DMS114 treated with DMSO at 0.1 percent for 48 hours (cell line): Measurements from ENCODE around the gene SDC3.
A peak's percentile ranks its signal among the peaks of the same experiment; 100 is the strongest.
"Not testable (repeated sequence)": the region's sequence is repeated elsewhere in the genome, so short reads cannot be mapped to it uniquely, and the experiment has no call there.

ENCODE experiments used
- DNase-seq: peaks from one replicate; lab custom pipeline; 2025; ENCODE audit not compliant: unreplicated experiment; lab: John Stamatoyannopoulos, UW

Gene SDC3

DNA sequence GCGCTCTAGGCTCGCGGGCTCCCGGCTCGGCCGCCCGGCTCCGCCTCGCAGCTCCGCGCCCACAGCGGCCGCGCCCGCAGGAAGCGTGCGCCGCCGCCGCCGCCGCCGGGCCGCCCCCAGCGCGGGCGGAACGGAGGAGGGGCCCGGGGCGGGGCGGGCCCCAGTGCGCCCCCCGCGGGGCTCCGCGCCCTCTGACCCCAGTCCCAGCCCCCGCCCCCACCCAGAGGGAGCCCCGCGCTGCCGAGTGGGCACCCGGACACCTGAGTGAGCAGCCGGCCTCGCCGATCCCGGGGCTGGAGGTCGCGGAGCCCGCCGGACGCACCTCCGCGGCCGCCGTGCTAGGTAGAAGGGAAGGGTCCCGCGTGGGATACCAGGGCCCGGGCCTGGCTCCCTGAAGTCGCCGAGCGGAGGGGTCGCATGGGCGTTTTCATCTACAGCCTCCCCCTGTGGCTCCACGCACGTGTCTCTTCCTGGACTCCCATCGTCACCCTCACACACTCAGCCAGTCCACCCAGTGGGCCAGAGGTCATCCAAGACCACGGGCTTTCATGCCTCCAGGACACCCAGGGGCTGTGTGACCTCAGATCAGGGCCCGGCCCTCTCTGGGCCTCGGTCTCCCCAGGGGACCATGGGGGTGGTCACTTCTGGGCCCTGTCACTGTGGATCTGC, at the start of gene SDC3:
SDC3 (minus strand) TSS at position 63 of the 669 bp plus-strand sequence. CDS start 172 bp downstream, outside the sequence.
- no peak for DNase-seq

DNA sequence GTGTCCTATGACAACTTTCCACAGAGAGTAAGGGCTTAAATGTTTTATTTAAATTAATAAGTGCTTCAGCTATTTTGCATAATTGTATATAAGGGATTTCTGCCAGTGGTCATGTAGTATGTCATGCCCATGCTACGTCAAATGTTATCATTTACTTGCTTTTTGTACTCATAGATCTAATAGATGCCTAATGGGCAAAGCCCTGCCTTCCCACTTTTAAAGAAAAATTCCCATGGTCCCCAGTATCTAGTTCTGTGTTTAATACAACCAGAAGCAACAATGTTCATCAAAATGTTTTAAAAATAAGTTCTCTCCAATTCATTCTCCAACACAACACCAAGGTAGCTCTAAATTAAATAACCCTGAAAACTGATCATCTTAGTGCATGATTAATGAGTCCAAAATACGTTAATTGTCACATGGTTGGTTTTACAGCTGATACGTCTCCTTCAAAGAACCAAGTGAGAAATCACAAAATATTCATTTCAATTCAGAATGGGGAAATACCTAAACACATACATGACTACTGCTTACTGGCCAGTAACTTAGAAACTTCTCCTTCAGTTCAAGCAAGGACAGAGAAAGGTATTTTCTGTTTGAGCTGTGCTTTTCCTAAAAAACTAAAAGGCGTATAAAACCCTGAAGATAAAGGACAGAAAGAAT, 49.1 kb upstream of the SDC3 start:
- DNase-seq, result no peak

DNA sequence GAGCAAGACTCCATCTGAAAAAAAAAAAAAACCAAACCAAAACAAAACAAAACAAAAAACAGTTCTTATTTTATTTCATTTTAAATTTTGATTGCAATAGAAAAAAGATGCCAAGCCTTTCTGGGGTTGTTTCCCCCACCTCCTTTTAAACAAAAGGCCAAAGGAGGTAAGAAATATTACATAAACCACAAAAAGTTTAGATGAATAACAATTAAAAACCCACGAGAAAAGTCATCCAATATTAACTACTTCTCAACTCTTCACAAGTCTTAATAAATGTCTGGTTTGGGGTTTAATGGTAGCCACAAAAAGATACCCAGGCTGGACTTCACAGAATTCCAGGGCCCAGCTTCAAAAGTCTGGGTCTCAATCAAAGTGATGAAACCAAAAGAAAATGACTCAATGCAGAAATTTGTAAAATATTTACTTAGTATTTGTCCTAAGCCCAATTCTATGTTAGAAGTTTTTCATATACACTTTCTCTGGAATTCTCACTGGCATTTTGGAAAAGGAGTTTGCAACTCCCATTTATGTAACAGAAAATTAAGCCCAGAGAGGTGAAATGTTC, 47.0 kb upstream of the SDC3 start:
- no peak for DNase-seq

DNA sequence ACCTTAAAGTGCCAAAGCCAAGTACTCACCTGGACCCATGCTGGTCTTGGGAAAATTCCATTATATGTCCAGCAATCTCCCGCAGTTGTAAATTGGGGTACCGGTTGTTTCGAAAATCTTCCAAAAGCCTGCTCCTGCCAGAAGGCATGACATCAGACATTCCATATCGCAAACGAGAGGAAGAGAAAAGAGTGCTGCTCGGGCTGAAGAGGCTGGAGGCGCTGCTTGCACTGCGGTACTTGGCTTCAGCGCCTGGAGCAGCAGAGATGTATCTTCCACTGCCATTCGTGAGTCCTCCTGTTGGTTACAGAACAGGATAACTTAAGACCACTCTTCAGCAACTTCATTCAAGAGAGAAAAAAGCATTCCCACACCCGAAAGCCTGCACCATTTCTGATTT, 45.1 kb upstream of the SDC3 start:
- no peak for DNase-seq

DNA sequence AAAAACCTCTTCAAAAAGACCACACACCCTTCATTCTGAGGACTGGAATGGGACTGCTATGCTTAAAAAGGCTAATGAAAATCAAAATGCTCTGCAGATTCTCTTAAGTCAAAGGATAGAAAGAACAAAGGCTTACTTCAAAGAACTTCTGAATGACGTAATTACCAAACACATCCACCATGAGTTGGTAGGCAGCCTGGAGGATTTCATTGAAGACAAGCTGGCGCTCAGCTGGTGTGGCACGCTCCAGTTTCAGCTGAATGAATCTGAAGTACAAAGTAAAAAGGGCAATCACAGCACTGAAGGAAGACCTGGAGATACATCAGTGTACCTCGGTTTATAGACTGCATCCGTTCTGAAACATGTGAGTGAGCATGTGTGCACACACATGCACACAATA, 43.5 kb upstream of the SDC3 start:
- DNase-seq, result no peak

DNA sequence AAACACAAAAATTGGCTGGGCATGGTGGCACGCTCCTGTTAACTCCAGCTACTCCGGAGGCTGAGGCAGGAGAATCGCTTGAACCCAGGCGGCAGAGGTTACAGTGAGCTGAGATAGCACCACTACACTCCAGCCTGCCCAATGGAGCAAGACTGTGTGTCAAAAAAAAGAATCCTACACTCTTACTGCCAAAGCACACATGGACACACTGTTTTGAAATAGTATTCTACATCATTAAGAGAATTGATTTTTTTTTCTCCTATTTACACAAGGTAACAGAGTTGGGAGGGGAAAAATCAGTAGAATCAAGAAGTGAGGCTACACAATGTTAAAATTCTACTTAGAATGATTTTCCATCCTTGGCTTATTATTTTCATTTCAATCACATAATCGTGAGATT, 42.1 kb upstream of the SDC3 start:
- DNase-seq, result no peak

- DNase-seq, result no peak
Measured at GRCh38 chr1:30950053-30950452, 41.5 kb upstream of the SDC3 start.

DNA sequence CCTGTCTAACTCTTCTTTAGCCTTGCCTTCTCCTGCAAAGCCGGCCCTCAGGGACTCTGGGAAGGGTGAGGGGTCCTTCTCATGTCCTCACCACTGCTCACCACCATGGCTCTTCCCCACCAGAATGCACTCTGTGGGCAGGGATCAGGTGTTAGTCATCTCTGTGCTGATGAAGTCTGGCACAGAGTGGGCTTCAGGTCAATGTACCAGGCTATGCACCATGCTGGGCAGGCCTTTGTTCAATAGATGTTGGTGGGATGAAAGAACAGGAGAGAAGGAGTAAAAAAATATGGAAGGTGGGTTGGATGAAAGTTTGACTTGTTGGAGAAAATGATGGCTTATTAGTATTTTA, 40.9 kb upstream of the SDC3 start:
- not testable (repeated sequence) for DNase-seq

DNA sequence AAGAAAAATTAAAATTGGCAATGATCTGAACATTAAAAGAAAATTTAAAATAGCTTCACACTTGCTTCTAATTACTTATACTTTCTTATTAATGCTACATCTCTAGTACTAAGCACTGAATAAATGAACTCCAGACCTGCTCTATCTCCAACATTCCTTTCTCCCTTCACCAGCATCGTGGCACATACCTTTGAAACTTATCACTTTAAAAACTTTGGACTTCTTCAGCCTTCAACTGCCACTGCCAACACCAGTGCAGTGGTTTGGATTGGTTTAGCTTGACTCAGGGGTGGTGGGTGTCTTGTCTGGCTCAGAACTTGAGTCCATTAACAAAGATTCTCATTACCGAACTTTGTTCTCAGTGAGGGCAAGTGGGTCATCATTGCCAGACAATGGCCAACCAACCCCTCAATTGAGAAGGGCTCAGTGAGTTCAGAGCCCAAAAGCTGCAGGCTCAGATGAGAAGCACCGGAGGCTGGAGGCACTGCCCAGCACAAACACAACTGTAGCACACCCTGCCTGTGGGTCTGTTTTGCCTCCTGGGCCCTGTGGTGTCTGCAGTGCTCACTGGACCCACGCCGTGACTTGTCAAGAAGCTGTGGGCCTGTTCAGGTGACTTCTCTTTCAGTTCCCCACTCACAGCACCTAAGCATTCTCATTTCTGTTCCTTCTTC, 40.4 kb upstream of the SDC3 start:
- DNase-seq, result not testable (repeated sequence)

- no peak for DNase-seq
Measured at GRCh38 chr1:30948278-30948677, 39.7 kb upstream of the SDC3 start.

DNA sequence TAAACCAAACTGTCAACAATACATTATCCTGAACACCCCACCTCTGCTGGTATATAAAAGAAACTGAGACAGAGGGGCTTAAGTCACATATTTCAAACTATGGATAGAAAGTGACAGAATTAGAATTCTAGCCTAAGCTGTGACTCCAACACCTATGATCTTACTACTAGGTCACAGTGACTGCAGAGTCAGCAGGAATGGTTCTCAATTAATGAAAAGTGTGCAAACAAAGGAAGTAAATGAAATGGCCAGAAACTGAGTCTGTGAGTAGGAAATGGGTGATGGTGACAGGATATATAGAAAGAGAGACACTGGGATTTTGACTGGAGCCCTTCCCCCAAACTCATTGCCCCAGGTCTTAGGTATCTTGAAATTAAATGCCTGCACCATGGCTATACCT, 38.7 kb upstream of the SDC3 start:
- no peak for DNase-seq

- no peak for DNase-seq
Measured at GRCh38 chr1:30942326-30942963, 33.9 kb upstream of the SDC3 start.

DNA sequence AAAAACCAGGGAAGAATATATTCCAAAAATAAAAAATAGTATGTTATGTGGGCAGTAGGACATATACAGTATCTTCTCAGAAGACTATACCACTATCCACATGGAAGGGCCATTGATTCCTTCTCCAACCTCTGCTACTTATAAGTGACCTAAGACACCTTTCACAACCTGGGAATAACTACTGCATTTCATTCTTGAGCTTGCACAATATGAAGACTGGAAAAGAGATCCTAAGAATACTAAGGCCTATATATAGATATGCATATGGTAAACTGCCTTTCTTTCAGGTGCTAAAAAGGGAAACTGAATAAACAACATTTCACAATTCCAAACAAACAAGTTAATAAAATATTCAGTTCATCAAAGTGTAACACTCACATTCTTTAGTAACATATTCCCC, 32.0 kb upstream of the SDC3 start:
- DNase-seq, result no peak

GRCh38 chr1:30936541-30937171, 28.1 kb upstream of the SDC3 start:
- DNase-seq, result no peak

- not testable (repeated sequence) for DNase-seq
Measured at GRCh38 chr1:30935758-30936157, 27.2 kb upstream of the SDC3 start.

DNA sequence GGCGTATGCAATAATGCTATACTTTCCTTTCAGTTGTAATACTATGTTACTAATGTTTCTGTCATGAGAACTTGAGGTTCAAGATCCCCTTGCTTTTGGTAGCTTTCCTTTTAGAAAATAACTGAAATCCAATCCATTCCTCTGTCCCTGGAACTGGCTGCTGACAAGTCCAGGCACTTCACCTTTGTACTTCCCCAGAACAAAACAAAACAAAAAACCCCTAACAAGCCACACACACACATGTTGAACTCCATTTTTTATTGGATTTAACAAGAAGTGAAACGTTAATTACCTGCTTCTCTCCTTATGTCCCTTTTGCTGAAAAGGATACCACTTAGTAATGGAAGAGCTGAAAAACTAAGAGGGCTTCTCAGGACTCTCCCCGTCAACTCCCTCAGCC, 26.1 kb upstream of the SDC3 start:
- DNase-seq, result no peak

- no peak for DNase-seq
Measured at GRCh38 chr1:30933874-30934252, 25.3 kb upstream of the SDC3 start.

GRCh38 chr1:30930631-30931173, 22.1 kb upstream of the SDC3 start:
- DNase-seq, result no peak

GRCh38 chr1:30929944-30930525, 21.5 kb upstream of the SDC3 start:
- no peak for DNase-seq

GRCh38 chr1:30929135-30929889, 20.8 kb upstream of the SDC3 start:
- DNase-seq, result peak; percentile 36
